HAP-1 (cell line): Measurements from ENCODE around the gene MORC4.

Experiments used
- DNase-seq, 2 experiments: peaks; one replicate each; pipeline ENCODE4 v3.0.0-alpha.2; 2016 to 2020; ENCODE audit warnings: low spot score in 2 of 2
- H3K27me3 ChIP-seq: fragments of 250-450 bp; sonication (Bioruptor Pico); 2 replicates; pipeline ENCODE4 v1.5.1; 2020; ENCODE audit warnings: low read depth, mild to moderate bottlenecking, moderate library complexity
- H3K36me3 ChIP-seq: fragments of 250-450 bp; sonication (Bioruptor Pico); replicated peaks from 2 replicates; pipeline ENCODE4 v1.5.1; 2020; ENCODE audit warnings: mild to moderate bottlenecking
- H3K4me1 ChIP-seq: fragments of 250-450 bp; sonication (Bioruptor Pico); 2 replicates; pipeline ENCODE4 v1.5.1; 2020; ENCODE audit warnings: mild to moderate bottlenecking
- H3K4me3 ChIP-seq: fragments of 250-450 bp; sonication (Bioruptor Pico); 2 replicates; pipeline ENCODE4 v1.5.1; 2020; ENCODE audit warnings: mild to moderate bottlenecking, moderate library complexity
- H3K9me3 ChIP-seq: fragments of 250-450 bp; sonication (Bioruptor Pico); 2 replicates; pipeline ENCODE4 v1.5.1; 2020; ENCODE audit warnings: mild to moderate bottlenecking, moderate library complexity
- in situ Hi-C: fragments of 300-500 bp; cut with MboI; formaldehyde crosslinking; loops from 3 replicates; pipeline ENCODE4 v1.14.3; 2020; ENCODE audit warnings: low sequenced_read_pairs, inconsistent platforms, mixed read lengths

The MORC4 gene

DNA sequence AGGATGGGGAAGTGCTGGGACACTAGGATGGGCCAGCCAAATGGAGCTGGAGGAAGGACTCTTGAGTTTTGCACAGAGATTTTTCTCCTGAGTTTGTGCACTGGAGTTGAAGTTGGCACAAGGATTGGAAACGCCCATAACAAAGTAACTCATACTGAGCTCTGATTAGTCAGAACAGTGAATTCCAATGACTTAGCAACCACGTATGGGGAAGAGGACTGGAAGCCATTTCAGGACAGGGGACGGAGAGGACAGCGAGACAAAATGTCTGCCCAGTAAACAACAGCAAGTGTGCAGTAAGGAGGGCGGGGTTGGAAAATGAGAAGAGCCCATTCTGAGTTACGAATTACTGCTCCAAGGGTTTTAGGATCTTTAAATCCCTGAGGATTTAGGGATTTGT lies 102.8 kb downstream of the MORC4 start:
- H3K4me1 ChIP-seq: peaks cover 2% of the 10 kb centered on the region; the same call in 1 of the 2 replicates
- in situ Hi-C loops: no loop called here
- no peaks in the 10 kb centered on the region for H3K9me3 ChIP-seq
- H3K36me3 ChIP-seq: no peaks in the 10 kb centered on the region
- no peak overlapping the region for H3K4me3 ChIP-seq
- H3K27me3 ChIP-seq: no peaks in the 10 kb centered on the region
- DNase-seq: no peak

DNA sequence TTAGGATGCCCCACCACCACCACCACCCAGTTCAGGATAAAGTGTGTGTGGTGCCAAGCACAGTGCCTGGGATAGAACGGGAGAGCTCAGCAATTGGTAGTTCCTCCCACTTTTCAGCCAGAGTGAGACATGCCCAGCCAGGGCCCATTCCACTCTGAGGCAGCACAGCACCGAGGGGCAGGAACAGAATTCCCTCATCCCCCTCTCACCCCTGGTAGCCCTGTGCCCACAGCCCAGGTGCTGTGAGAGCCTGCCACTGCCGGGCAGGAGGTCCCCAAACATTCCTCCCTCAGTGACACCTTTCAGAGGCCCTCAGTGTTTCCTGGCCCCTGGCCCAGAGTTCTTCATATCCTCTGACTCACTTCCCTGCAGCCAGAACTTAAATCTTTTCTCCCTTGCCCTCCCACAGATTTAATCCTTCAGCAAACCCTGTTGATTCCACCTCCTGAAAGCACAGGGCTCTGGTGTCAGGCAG lies 105.0 kb downstream of the MORC4 start:
- Histone ChIP-seq H3K4me1 (peaks cover 2% of the 10 kb centered on the region; the same call in 1 of the 2 replicates), H3K27me3 (0 out of 2 replicates have a peak, but pooled peaks cover 3% of the 10 kb centered on the region), H3K36me3 (no peaks in the 10 kb centered on the region), H3K9me3 (no peaks in the 10 kb centered on the region), H3K4me3 (no peak overlapping the region)
- DNase-seq: no peak
- in situ Hi-C loops: no loop called here

DNA sequence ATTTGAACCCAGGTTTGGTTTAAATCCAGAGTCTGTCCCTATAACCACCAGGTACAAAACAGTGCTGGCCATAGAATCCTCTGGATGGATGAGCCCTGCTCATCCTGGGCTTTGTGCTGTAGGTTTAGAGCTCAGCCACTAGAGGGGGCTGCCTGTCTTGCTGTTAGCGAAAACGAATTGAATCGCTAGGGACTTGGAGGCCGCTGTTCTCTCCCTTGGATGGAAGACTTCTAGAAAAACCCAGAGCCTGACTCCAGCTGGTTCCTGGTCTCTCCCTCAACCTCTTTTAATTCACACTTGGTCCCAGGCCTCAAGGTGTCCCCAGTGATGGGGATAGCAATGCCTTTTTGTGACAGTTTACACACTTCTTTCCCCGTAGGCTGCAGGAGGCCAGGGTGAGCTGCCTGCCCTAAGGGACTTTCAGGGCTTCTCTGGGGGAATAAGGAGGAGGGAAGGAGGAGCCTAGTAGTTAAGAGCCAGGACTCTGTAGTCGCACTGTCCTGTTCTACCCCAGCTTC lies 105.6 kb downstream of the MORC4 start:
- in situ Hi-C loops: no loop called here
- Histone ChIP-seq H3K36me3 (no peaks in the 10 kb centered on the region), H3K27me3 (0 out of 2 replicates have a peak, but pooled peaks cover 3% of the 10 kb centered on the region), H3K4me3 (no peak overlapping the region), H3K4me1 (peaks cover 2% of the 10 kb centered on the region; the same call in 1 of the 2 replicates), H3K9me3 (no peaks in the 10 kb centered on the region)
- peak; percentile 69 to 85 for DNase-seq

DNA sequence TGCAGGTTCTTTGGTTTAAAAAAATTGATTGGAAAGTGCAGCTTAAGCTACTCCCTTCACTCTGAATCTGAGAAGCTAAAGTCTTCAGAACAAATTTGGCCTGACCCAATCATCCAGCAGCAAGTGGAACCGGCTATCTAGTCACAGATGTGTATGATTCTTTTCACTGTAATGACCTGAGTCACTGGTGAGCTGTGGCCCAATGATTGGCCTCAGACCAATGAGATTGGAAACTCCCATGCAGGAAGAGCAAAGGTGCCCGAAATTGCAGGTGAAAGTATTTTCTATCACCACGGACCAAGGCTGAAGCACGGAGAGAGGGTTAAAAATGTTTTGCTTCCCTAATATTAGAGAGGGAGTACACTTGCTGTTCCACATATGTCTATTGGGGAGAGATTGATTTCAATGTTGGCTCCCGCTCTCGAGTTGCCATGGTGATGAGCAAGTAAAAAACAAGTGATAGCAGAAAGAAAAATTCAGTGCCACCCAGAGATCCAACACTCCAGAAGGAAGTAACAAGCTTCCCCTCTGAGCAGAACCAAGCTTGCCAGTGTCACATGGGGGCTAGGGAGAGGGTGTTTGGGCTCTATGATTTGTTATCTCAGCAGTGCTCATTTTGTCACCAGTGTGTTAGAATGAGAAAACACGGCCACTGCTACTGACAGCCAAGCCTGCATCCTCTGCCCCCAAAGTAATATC lies 108.1 kb downstream of the MORC4 start:
- Histone ChIP-seq H3K27me3 (peaks cover 6% of the 10 kb centered on the region; the same call in 1 of the 2 replicates), H3K9me3 (no peaks in the 10 kb centered on the region), H3K36me3 (no peaks in the 10 kb centered on the region), H3K4me1 (peaks cover 2% of the 10 kb centered on the region; the same call in 1 of the 2 replicates), H3K4me3 (no peak overlapping the region)
- in situ Hi-C loops: no loop called here
- DNase-seq: no peak
